Fibroblast of lung (primary cell): ENCODE results near the gene C12orf43.

ENCODE experiments used
- CTCF ChIP-seq, 2 donors: IDR thresholded peaks in 1 of 2; conservative IDR thresholded peaks in 1 of 2; 1 replicate in 1 of 2; 2 replicates in 1 of 2; pipeline ENCODE4 v1.5.1; 2011 to 2012; ENCODE audit warnings: low read length in 2 of 2, control low read depth in 1 of 2, inconsistent platforms in 1 of 2, low read depth in 1 of 2, mild to moderate bottlenecking in 1 of 2
- EZH2 ChIP-seq: IDR thresholded peaks from 2 replicates; pipeline ENCODE4 v1.5.1; 2012; ENCODE audit warnings: low read length, control low read depth, mild to moderate bottlenecking; ENCODE audit errors: missing control alignments

- TF ChIP-seq CTCF (conservative IDR thresholded peaks at IDR 0.05 in 1 of 2, IDR thresholded peaks at IDR 0.05 in 1 of 2; ENCODE audit: low read depth in 1 of 2, low read length in 2 of 2) (peak; percentile 36 to 61), EZH2 (no peak)
Observed at GRCh38 chr12:121060149-121061001, 44.1 kb upstream of the C12orf43 start.
